GM19099 (cell line): ENCODE data around the gene SOX12.

Source experiments
- POLR2A ChIP-seq: IDR thresholded peaks from 3 replicates; pipeline ENCODE4 v1.6.1; 2011; ENCODE audit warnings: low read depth; ENCODE audit not compliant: insufficient read length; ENCODE audit errors: extremely low read depth

SOX12 gene

GRCh38 chr20:376750-377149 lies 51.4 kb downstream of the SOX12 start:
- TF ChIP-seq POLR2A: no peak

- no peak for TF ChIP-seq POLR2A
Observed at GRCh38 chr20:378961-379336, 53.6 kb downstream of the SOX12 start.
